Lower leg skin (tissue), 4 donors: Measurements from ENCODE around the gene MCUB. TPM values are rescaled to one million over a fixed set of nuclear protein-coding genes. Genes with fewer than 3 reads are reported as not detected.

Experiments
- DNase-seq, 2 donors: peaks; one replicate each; pipeline ENCODE4 v3.0.0-alpha.2; 2019; ENCODE audit warnings: low spot score in 2 of 2
- H3K4me3 ChIP-seq: fragments of 200-600 bp; sonication (generic); 2 replicates; pipeline ENCODE4 v1.5.1; 2017; ENCODE audit warnings: mild to moderate bottlenecking, low read depth; ENCODE audit not compliant: poor library complexity, severe bottlenecking
- POLR2A ChIP-seq, 2 donors: fragments of 450-650 bp; IDR thresholded peaks; one replicate each; pipeline ENCODE4 v1.6.1; 2016 to 2017; ENCODE audit warnings: antibody characterized with exemption in 2 of 2, mild to moderate bottlenecking in 1 of 2, moderate library complexity in 1 of 2
- WGBS, 2 donors: methylation state at CpG; one replicate each; pipeline ENCODE4 v1.1.5; 2018; 5-methylcytosine and 5-hydroxymethylcytosine counted together
- intact Hi-C: fragments of 100-400 bp; cut with DNase I; formaldehyde crosslinking; loops from one replicate; pipeline ENCODE4 v1.15.0; 2023; ENCODE audit warnings: low total_unique reads
- total RNA-seq, 4 donors: library from RNA; depleted of rRNA; stranded (reverse); fragments of >200 nt; gene quantifications; one replicate each; pipeline ENCODE4 v1.1.0, GENCODE V29; 2016
- TF ChIP-seq, protein P1 (sequence below), 3 donors: fragments of 450-650 bp; IDR thresholded peaks; one replicate each; pipeline ENCODE4 v1.5.1; 2016; ENCODE audit warnings: antibody characterized with exemption in 3 of 3, mild to moderate bottlenecking in 3 of 3, moderate library complexity in 2 of 3

The MCUB gene
- total RNA-seq, 4 donors from 2014 or later = 11.8 to 84.9 (median 45.9) TPM

DNA sequence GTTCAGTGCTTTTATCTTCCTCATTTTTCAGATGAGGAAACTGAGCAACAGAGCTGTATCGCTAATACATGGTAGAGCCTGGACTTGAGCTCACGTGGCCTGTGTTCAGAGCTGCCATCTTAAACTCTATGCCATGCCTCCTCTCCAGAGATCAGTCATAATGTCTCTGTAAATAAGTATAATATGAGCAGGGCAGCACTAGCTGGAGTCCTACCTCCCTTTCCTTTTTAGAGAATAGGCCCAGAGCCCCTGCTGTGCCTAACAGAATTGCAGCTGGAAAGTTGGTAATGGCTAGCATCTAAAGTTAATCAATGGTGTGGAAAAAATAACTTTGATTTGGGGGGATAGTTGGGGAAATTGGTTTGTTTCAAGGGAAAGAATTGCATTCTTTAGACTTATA, 122.8 kb downstream of the MCUB start:
- no peak overlapping the region for H3K4me3 ChIP-seq
- no peak for DNase-seq
- WGBS, 2 donors = 96 to 100% methylated on average over 2 of the region's 2 CpGs
- no peak for TF ChIP-seq POLR2A (IDR thresholded peaks at IDR 0.05)
- TF ChIP-seq, protein P1, sequence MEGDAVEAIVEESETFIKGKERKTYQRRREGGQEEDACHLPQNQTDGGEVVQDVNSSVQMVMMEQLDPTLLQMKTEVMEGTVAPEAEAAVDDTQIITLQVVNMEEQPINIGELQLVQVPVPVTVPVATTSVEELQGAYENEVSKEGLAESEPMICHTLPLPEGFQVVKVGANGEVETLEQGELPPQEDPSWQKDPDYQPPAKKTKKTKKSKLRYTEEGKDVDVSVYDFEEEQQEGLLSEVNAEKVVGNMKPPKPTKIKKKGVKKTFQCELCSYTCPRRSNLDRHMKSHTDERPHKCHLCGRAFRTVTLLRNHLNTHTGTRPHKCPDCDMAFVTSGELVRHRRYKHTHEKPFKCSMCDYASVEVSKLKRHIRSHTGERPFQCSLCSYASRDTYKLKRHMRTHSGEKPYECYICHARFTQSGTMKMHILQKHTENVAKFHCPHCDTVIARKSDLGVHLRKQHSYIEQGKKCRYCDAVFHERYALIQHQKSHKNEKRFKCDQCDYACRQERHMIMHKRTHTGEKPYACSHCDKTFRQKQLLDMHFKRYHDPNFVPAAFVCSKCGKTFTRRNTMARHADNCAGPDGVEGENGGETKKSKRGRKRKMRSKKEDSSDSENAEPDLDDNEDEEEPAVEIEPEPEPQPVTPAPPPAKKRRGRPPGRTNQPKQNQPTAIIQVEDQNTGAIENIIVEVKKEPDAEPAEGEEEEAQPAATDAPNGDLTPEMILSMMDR (IDR thresholded peaks at IDR 0.05) = no peak
- intact Hi-C loops = no loop called here

DNA sequence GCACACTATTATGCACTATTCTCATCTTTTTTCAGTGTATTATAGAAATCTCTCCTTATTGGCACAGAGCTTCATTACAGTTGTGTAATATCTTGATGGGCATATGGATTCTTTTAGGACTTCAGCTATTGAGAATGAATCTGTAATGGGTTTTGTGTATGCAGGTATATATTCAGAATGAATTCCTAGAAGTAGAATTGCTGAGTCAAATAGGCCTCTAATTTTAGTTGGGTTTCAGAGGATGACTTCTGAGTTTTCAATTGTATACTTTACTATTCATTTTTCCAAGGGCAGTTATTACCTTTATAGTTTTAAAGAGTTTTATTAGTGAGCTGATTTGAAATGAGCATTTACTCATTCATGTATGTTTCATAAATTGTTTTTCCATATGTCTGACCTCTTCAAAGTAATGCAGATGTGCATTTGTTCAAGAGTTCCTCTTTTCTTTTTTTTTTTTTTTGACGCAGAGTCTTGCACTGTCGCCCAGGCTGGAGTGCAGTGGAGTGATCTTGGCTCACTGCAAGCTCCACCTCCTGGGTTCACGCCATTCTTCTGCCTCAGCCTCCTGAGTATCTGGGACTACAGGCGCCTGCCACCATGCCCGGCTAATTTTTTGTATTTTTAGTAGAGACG, 123.7 kb downstream of the MCUB start:
- H3K4me3 ChIP-seq = no peak overlapping the region
- intact Hi-C loops = no loop called here
- WGBS, 2 donors = 89 to 90% methylated on average over 6 of the region's 6 CpGs
- no peak for DNase-seq
- TF ChIP-seq, protein P1 (IDR thresholded peaks at IDR 0.05) = no peak
- no peak for TF ChIP-seq POLR2A (IDR thresholded peaks at IDR 0.05)

DNA sequence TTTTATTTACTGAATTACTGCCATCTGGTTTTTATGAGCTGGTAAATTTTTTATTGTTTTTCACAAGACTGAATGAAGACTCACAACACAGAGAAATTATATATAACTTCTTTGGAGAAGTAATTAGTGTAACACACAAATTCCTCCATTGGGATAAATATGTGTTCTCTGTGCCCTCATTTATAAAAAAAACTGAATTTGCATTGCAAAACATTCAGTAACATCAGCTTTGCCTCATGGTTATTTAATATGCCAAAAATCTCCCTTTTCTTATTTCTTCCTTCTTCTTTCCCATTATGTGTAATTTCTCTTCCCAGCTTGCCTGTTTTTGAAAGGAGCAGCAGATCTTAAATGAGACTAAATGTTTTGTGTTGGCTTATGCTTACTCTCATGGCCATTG, 124.7 kb downstream of the MCUB start:
- no peak overlapping the region for H3K4me3 ChIP-seq
- DNase-seq = no peak
- no peak for TF ChIP-seq POLR2A (IDR thresholded peaks at IDR 0.05)
- TF ChIP-seq, protein P1 (IDR thresholded peaks at IDR 0.05) = no peak
- intact Hi-C loops = no loop called here

DNA sequence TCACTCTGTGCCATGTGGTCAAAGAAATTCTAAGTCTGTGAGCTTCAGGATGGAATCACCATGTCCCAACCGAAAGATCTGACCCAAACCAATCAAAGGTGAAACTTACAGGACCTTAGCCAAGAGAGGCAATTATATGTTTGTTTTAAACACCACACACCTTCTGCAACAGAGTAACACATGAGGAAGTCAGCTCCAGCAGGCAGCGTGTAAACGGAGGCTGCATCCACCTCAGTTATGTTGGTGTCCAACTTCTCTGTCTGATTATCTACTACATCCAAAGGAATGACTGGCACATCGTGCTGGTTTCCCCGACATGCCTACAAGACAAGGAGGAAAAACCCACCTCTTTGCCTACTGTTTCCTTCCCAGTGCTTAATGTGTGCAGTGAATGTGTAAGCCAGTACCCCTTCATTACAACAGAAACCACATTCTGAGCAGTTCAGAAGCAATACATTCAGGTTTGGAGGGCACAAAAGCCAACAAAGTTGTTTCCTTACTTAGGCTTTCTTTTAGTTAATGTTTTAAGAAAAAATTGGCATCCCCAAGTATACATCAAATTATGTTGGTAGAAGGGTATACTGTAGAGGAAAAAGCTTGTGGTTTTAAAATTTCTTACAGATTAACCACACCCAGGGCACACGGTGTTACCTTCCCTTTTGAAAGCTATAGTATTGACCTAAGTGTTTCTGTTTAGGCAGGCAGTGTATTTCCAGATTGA, 130.8 kb downstream of the MCUB start:
- 89 to 91% methylated on average over 6 of the region's 6 CpGs for WGBS, 2 donors
- TF ChIP-seq POLR2A (IDR thresholded peaks at IDR 0.05) = no peak
- TF ChIP-seq, protein P1 (IDR thresholded peaks at IDR 0.05) = no peak
- no peak for DNase-seq
- intact Hi-C loops = no loop called here
- H3K4me3 ChIP-seq = no peak overlapping the region

DNA sequence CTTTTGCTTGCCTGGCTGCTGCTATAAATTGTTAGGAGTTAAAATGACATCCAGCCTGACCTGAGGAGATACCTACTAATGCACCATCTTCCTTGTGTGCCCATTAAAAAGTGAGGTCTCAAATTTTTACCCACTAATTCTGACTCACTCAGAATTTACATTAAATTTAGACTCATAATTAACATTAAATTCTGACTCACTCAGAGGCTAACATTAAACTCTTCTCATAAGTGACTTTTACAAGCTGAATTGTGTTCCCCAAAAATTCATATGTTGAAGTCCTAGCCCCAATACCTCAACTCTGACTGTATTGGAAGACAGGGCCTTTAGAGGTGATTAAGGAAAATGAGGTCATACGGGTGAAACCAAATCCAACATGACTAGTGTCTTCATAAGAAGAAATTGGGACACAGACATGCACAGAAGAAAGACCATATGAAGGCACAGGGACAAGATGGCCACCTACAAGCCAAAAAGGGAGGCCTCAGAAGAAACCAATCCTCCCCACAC, 131.4 kb downstream of the MCUB start:
- no peak overlapping the region for H3K4me3 ChIP-seq
- no peak for TF ChIP-seq POLR2A (IDR thresholded peaks at IDR 0.05)
- TF ChIP-seq, protein P1 (IDR thresholded peaks at IDR 0.05) = no peak
- DNase-seq = no peak
- intact Hi-C loops = no loop called here
- 85 to 91% methylated on average over 1 of the region's 1 CpG for WGBS, 2 donors
